GM13977 (cell line): ENCODE data around the gene GOLGA2.
A peak's percentile ranks its signal among the peaks of the same experiment; 100 is the strongest.
"Not testable (repeated sequence)": the region's sequence is repeated elsewhere in the genome, so short reads cannot be mapped to it uniquely, and the experiment has no call there.

Experiments
- DNase-seq: peaks from one replicate; pipeline ENCODE4 v3.0.0; 2012; ENCODE audit warnings: low spot score
- CTCF ChIP-seq: IDR thresholded peaks from 2 replicates; pipeline ENCODE4 v1.5.1; 2012; ENCODE audit warnings: mild to moderate bottlenecking, control low read depth; ENCODE audit not compliant: insufficient read depth; ENCODE audit errors: extremely low read depth, missing control alignments
- in situ Hi-C: fragments of 300-500 bp; cut with MboI; formaldehyde crosslinking; loops from one replicate; pipeline ENCODE4 v1.12.0; 2022; ENCODE audit warnings: low sequenced_read_pairs, low pct_unique_long_range_greater_than_20kb, mixed read lengths, inconsistent platforms; ENCODE audit not compliant: unreplicated experiment

GOLGA2 gene

DNA sequence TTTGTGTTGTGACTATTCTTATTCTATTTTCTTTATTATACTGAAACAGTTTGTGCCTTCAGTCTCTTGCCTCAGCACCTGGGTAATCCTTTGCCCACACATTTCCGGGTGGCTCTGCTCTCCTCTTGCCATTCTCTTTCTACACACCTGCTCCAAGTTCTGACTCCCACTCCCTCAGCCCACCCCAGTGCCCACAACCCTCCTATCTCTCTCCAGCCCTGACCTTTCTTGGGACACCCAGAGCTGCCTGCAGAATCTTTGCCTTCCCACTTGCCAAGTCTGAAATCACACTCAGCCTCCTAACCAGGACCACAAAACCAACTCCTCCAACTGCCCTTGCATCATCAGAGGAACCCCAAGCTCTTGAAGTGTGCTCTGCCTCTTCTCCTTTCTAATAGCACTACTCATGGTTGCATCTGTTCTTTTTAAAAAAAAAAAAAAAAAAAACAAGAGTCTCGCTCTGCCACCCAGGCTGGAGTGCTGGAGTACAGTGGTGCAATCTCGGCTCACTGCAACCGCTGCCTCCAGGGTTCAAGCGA, 4.3 kb upstream of the GOLGA2 start:
- DNase-seq: no peak
- no peak for TF ChIP-seq CTCF
- in situ Hi-C loops: no loop called here

DNA sequence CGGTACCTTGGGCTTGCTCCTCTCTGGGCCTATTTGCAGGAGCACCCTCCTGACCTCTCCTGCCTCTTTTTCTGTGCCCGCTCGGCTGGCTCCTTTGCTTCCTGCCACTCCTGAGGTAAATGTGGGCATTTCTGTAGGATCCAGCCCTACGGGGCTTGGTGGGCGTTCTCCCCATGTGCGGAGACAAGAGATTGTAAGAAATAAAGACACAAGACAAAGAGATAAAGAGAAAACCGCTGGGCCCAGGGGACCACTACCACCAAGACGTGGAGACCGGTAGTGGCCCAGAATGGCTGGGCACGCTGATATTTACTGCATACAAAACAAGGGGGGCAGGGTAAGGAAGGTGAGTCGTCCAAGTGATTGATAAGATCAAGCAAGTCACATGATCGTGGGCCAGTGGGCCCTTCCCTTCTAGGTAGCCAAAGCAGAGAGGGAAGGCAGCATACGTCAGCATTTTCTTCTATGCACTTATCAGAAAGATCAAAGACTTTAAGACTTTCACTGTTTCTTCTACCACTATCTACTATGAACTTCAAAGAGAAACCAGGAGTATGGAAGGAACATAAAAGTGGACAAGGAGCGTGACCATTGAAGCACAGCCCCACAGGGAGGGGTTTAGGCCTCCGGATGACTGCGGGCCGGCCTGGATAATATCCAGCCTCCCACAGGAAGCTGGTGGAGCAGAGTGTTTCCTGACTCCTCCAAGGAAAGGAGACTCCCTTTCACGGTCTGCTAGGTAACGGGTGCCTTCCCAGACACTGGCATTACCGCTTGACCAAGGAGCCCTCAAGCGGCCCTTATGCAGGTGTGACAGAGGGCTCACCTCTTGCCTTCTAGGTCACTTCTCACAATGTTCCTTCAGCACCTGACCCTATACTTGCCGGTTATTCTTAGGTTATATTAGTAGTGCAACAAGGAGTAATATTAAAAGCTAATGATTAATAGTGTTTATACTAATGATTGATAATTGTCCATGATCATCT, 3.6 kb upstream of the GOLGA2 start:
- in situ Hi-C loops: not testable (repeated sequence)

GRCh38 chr9:128276574-128277270, 915 bp upstream of the GOLGA2 start:
- in situ Hi-C loops: no loop called here
- TF ChIP-seq CTCF: no peak
- DNase-seq: no peak

More for the DNA sequence above, 3.6 kb upstream of the GOLGA2 start:
- not testable (repeated sequence) for DNase-seq

DNA sequence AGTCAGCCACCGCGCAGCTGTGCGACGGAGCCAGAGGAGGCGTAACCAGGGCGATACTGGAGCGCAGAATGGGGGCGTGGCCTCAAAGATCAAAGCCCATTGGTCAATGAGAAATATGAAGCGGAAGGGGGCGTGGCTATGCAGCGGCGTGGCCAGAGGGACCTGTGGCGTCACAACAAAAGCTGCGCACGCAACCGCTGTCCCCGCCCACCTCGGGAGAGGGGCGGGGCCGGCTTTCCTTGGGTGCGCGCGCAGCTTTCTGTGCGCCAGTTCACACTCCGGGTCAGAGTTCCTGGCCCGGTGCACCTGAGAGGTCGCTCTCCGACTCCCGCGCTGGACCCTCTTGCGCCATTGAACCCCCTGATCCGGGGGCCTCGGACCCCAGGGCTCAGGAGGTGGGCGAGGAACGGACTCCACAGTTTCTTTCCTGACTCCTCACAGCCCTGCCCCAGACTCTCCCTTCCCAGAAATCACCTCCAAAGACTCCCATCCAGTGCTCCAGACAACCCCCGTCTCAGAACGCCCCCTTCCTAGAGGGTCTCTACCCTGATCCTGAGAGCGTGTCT, 284 bp upstream of the GOLGA2 start, which contains the start of gene SWI5:
TSS of gene SWI5 (plus strand) at position 269 of the 566 bp plus-strand sequence.
- no peak for TF ChIP-seq CTCF
- in situ Hi-C loops: no loop called here
- peak; percentile 100 for DNase-seq

DNA sequence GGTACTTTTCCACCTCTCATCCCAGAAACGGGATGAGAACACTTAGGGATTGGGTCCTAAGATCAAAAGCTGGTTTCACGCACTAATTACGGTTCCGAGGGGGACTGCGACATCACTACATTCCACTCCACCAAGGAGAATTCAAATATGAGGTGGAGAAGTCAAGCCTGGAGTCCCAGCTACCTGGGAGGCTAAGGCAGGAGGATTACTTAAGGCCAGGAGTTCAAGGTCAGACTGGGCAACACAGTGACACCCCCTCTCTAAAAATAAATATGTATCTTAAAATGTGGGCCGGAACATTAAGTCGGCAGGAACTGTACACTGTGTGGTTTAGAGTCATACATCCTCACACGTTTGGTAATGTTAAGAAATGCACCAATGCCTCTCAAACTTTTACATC, 1.6 kb downstream of the GOLGA2 start:
- DNase-seq: no peak
- no peak for TF ChIP-seq CTCF
- in situ Hi-C loops: no loop called here

- in situ Hi-C loops: no loop called here
- no peak for TF ChIP-seq CTCF
- DNase-seq: no peak
These were observed 4.3 kb downstream of the GOLGA2 start for GRCh38 chr9:128271512-128271911.
